ENCODE data around the gene BNC2. TPM values are rescaled to one million over a fixed set of nuclear protein-coding genes. Genes with fewer than 3 reads are reported as not detected.

BNC2 gene
- total RNA-seq, 1 donor from 2014 or later, result under 0.01 TPM

DNA sequence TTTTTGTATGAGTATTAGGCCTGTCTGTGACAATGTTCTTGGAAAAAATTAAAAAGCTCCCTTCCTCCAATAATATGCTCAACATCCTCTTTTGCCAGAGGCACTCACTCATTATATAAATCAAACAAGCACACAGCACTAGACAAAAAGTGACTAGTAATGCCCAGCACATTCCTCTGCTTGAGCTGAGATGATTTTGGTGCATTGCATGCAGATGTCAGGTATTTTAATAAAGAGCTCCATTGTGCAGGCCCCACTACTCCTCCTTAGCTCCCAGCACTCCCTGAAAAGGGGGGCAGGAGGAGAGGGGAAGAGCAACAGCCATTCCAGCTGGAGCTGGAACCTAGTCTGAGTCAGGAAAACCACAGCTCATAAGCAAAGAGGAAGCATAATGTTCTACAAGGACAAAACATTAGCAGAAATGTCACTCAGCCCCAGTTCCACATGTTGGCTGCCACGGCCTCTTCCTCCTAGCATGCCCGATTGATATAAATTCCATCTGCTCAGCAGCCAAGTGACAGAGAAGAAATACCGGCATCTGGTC lies 348.5 kb downstream of the BNC2 start:
- H3K27me3 ChIP-seq (ENCODE audit: control insufficient read depth, insufficient read depth, low read length), result no peaks in the 10 kb centered on the region
- TF ChIP-seq, protein P1, sequence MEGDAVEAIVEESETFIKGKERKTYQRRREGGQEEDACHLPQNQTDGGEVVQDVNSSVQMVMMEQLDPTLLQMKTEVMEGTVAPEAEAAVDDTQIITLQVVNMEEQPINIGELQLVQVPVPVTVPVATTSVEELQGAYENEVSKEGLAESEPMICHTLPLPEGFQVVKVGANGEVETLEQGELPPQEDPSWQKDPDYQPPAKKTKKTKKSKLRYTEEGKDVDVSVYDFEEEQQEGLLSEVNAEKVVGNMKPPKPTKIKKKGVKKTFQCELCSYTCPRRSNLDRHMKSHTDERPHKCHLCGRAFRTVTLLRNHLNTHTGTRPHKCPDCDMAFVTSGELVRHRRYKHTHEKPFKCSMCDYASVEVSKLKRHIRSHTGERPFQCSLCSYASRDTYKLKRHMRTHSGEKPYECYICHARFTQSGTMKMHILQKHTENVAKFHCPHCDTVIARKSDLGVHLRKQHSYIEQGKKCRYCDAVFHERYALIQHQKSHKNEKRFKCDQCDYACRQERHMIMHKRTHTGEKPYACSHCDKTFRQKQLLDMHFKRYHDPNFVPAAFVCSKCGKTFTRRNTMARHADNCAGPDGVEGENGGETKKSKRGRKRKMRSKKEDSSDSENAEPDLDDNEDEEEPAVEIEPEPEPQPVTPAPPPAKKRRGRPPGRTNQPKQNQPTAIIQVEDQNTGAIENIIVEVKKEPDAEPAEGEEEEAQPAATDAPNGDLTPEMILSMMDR (IDR thresholded peaks at IDR 0.05; ENCODE audit: insufficient read depth, low read length, severe bottlenecking), result no peak
- no peak overlapping the region for H3K4me3 ChIP-seq (ENCODE audit: low read depth, low read length)
- DNase-seq (ENCODE audit: low read depth), result no peak
- H3K36me3 ChIP-seq (ENCODE audit: control insufficient read depth, insufficient read depth, low read length), result no peaks in the 10 kb centered on the region
- no peak for FAIRE-seq

- DNase-seq (ENCODE audit: low read depth), result no peak
These were observed 351.5 kb downstream of the BNC2 start for GRCh38 chr9:16519001-16519400.

DNA sequence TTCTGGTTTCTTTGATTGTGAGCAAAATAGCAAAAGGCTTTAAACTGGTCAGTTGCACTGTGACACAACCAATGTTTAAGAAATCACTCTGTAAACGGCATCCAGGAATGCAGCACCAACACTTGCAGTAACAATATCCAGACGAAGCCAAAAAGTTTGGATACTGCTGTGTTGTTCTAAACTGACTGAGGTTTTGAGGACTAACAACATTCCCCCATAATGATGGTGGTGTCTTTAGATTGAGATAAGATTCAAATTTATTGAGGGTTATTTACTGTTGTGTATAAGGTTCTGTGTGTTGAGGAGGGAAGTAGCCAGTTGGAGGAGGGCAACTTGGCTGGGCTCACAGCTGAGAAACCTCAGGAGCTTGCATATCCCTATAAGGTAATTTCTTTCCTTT lies 353.6 kb downstream of the BNC2 start:
- TF ChIP-seq, protein P1 (IDR thresholded peaks at IDR 0.05; ENCODE audit: insufficient read depth, low read length, severe bottlenecking), result no peak
- no peak overlapping the region for H3K4me3 ChIP-seq (ENCODE audit: low read depth, low read length)
- FAIRE-seq (no peak), DNase-seq (ENCODE audit: low read depth) (no peak)
- no peaks in the 10 kb centered on the region for H3K27me3 ChIP-seq (ENCODE audit: control insufficient read depth, insufficient read depth, low read length)
- H3K36me3 ChIP-seq (ENCODE audit: control insufficient read depth, insufficient read depth, low read length), result no peaks in the 10 kb centered on the region

More at GRCh38 chr9:16519001-16519400, 351.5 kb downstream of the BNC2 start:
- Histone ChIP-seq H3K27me3 (ENCODE audit: control insufficient read depth, insufficient read depth, low read length) (no peaks in the 10 kb centered on the region), H3K36me3 (ENCODE audit: control insufficient read depth, insufficient read depth, low read length) (no peaks in the 10 kb centered on the region), H3K4me3 (ENCODE audit: low read depth, low read length) (no peak overlapping the region)
- TF ChIP-seq, protein P1 (IDR thresholded peaks at IDR 0.05; ENCODE audit: insufficient read depth, low read length, severe bottlenecking), result no peak
- FAIRE-seq, result no peak

DNA sequence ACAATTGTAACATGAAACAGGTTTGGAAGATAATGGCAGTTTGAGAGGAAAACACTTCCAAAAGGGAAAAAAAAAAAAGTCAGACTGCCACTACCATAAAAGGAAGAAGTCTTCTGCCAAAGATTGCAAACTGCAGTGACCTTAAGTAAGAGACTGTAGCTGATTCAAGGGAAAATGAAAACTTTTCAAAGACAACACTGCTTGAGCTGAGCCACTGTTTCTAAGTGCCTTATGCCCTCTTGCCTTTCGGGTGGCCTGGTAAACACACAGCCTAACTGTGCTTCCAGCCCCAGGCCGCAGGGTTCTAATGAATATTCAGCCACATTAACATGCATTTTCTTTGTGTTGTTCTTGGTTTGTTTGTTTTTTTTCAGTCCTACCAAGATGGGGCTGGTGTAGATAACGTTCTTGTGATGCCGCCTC lies 354.6 kb downstream of the BNC2 start:
- Histone ChIP-seq H3K36me3 (ENCODE audit: control insufficient read depth, insufficient read depth, low read length) (no peaks in the 10 kb centered on the region), H3K4me3 (ENCODE audit: low read depth, low read length) (no peak overlapping the region), H3K27me3 (ENCODE audit: control insufficient read depth, insufficient read depth, low read length) (no peaks in the 10 kb centered on the region)
- TF ChIP-seq, protein P1 (IDR thresholded peaks at IDR 0.05; ENCODE audit: insufficient read depth, low read length, severe bottlenecking), result no peak
- FAIRE-seq (no peak), DNase-seq (ENCODE audit: low read depth) (no peak)

GRCh38 chr9:16515207-16515606 lies 355.3 kb downstream of the BNC2 start:
- Histone ChIP-seq H3K4me3 (ENCODE audit: low read depth, low read length) (no peak overlapping the region), H3K36me3 (ENCODE audit: control insufficient read depth, insufficient read depth, low read length) (no peaks in the 10 kb centered on the region), H3K27me3 (ENCODE audit: control insufficient read depth, insufficient read depth, low read length) (no peaks in the 10 kb centered on the region)
- DNase-seq (ENCODE audit: low read depth) (no peak), FAIRE-seq (no peak)
- TF ChIP-seq, protein P1 (IDR thresholded peaks at IDR 0.05; ENCODE audit: insufficient read depth, low read length, severe bottlenecking), result no peak

- FAIRE-seq (no peak), DNase-seq (ENCODE audit: low read depth) (no peak)
- no peaks in the 10 kb centered on the region for H3K36me3 ChIP-seq (ENCODE audit: control insufficient read depth, insufficient read depth, low read length)
- H3K27me3 ChIP-seq (ENCODE audit: control insufficient read depth, insufficient read depth, low read length), result no peaks in the 10 kb centered on the region
- TF ChIP-seq, protein P1 (IDR thresholded peaks at IDR 0.05; ENCODE audit: insufficient read depth, low read length, severe bottlenecking), result no peak
- no peak overlapping the region for H3K4me3 ChIP-seq (ENCODE audit: low read depth, low read length)
These were observed 356.3 kb downstream of the BNC2 start for GRCh38 chr9:16514131-16514530.

Data from bronchial epithelial cell (primary cell).